Vagina (tissue), 2 donors: Measurements from ENCODE around the gene NCOA4.

Experiments
- POLR2A ChIP-seq, 2 donors: fragments of 450-650 bp; IDR thresholded peaks; one replicate each; pipeline ENCODE4 v1.6.1; 2017; ENCODE audit warnings: antibody characterized with exemption in 2 of 2, mild to moderate bottlenecking in 2 of 2, moderate library complexity in 2 of 2
- POLR2AphosphoS5 ChIP-seq, 2 donors: sonication (generic); formaldehyde crosslinking; IDR thresholded peaks; one replicate each; pipeline ENCODE4 v1.9.0; 2017; ENCODE audit warnings: antibody characterized with exemption in 2 of 2, mild to moderate bottlenecking in 2 of 2, low read depth in 1 of 2; ENCODE audit not compliant: insufficient read depth in 1 of 2
- TF ChIP-seq, protein P1 (sequence below), 3 experiments: fragments of 450-650 bp in 2 of 3; fragments of 200-600 bp in 1 of 3; sonication (generic) in 1 of 3; IDR thresholded peaks; one replicate each; pipeline ENCODE4 v1.5.1; 2017 to 2019; ENCODE audit warnings: antibody characterized with exemption in 3 of 3, mild to moderate bottlenecking in 2 of 3, moderate library complexity in 2 of 3

DNA sequence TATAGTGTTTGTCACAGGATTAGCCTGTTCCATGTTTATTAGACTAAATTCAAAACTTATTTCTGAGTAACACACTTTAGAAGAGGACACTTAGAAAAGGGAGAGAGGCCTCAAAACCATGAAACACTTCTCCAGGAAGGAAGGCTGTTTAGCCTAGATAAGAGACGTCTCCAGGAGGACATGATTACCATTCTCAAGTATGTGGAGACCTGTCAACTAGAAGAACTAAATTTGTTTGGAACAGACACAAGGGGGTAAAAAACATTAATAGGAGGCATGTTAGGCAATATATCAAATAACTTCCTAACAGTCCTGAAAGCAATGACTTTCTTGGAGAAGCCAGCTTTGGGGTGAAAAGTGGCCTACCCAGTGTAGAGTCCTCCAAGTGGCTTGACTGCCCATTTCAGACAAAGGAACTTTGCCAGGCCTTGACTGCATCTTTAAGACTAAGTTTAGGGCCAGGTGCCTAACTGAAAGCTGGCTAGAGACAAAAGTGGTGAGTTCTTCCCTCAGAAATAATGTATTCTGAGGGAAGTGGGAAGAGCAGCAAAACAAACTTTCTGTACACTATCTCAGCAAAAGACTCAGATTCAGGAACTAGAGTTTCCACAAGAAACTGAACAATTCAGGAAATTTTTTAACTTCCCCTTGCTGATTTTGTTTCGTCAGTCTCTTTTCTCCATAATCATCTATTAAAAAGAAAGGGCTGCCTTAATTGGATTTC, 11.8 kb downstream of the NCOA4 start:
- TF ChIP-seq, protein P1, sequence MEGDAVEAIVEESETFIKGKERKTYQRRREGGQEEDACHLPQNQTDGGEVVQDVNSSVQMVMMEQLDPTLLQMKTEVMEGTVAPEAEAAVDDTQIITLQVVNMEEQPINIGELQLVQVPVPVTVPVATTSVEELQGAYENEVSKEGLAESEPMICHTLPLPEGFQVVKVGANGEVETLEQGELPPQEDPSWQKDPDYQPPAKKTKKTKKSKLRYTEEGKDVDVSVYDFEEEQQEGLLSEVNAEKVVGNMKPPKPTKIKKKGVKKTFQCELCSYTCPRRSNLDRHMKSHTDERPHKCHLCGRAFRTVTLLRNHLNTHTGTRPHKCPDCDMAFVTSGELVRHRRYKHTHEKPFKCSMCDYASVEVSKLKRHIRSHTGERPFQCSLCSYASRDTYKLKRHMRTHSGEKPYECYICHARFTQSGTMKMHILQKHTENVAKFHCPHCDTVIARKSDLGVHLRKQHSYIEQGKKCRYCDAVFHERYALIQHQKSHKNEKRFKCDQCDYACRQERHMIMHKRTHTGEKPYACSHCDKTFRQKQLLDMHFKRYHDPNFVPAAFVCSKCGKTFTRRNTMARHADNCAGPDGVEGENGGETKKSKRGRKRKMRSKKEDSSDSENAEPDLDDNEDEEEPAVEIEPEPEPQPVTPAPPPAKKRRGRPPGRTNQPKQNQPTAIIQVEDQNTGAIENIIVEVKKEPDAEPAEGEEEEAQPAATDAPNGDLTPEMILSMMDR (IDR thresholded peaks at IDR 0.05) = no peak
- TF ChIP-seq POLR2A (IDR thresholded peaks at IDR 0.05) (no peak), POLR2AphosphoS5 (IDR thresholded peaks at IDR 0.05; ENCODE audit: insufficient read depth in 1 of 2, low read depth in 1 of 2) (no peak)
